ENCODE data around the gene DDR1. TPM values are rescaled to one million over a fixed set of nuclear protein-coding genes. Genes with fewer than 3 reads are reported as not detected.

The DDR1 gene
- total RNA-seq, 1 experiment from 2014 or later = 258 TPM

DNA sequence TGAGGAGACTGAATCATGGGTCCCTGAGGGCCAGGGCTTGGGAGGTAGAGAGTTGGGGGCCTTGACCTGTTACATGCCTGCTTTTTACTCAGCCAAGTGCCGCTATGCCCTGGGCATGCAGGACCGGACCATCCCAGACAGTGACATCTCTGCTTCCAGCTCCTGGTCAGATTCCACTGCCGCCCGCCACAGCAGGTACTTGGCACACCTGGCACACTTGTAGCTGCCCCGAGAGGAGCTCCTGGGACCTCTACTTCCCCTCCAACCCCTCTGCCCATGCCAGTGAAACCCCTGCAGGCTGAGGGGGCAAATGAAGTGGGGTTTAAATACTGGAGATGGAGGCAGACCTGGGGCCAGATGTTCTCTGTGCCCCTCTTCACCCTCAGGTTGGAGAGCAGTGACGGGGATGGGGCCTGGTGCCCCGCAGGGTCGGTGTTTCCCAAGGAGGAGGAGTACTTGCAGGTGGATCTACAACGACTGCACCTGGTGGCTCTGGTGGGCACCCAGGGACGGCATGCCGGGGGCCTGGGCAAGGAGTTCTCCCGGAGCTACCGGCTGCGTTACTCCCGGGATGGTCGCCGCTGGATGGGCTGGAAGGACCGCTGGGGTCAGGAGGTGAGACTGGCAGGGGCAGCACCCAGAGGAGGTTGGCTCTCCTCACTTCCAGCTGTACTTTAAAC, 4.6 kb downstream of the DDR1 start:
- H2BK5ac ChIP-seq (ENCODE audit: insufficient read length, low read length) = no peak overlapping the region
- no peaks in the 10 kb centered on the region for H4K20me1 ChIP-seq (ENCODE audit: control insufficient read depth, insufficient read depth, insufficient read length)
- peaks cover 26 to 64% (median 60%) of the 10 kb centered on the region in 3 experiments; a peak in 6 of 7 replicates for H3K36me3 Mint-ChIP-seq (ENCODE audit: insufficient read depth in 1 of 3, low read depth in 3 of 3)
- no peak overlapping the region for H2BK20ac ChIP-seq (ENCODE audit: low read depth, low read length, poor library complexity, severe bottlenecking)
- H3K79me1 ChIP-seq (ENCODE audit: insufficient read depth, low read depth, low read length, poor library complexity, severe bottlenecking) = peaks cover 7% of the 10 kb centered on the region
- no peak overlapping the region for H2BK120ac ChIP-seq (ENCODE audit: low read depth, low read length, poor library complexity, severe bottlenecking)
- H3K27ac Mint-ChIP-seq = peak overlapping the region in 1 of 3 experiments; percentile 81; a peak in 1 of 7 replicates
- no peak overlapping the region for H3K4me2 ChIP-seq (ENCODE audit: insufficient read depth, insufficient read length, low read length)
- no peak overlapping the region for H3T11ph ChIP-seq (ENCODE audit: low read length)
- no peak overlapping the region for H2AFZ ChIP-seq (ENCODE audit: low read length)
- WGBS (ENCODE audit: extremely low coverage, insufficient read length, low lambda C conversion rate) = no CpG with 5 or more reads among the region's 18 CpGs
- H2BK15ac ChIP-seq (ENCODE audit: low read depth, low read length) = no peak overlapping the region
- H3K23ac ChIP-seq (ENCODE audit: insufficient read length, low read depth, low read length) = no peak overlapping the region
- H3K27me3 ChIP-seq (ENCODE audit: insufficient read depth, low read length) = no peaks in the 10 kb centered on the region
- no peaks in the 10 kb centered on the region for H3K9me3 ChIP-seq (ENCODE audit: control insufficient read depth, low read depth, low read length)
- peaks cover 9% of the 10 kb centered on the region for H3K23me2 ChIP-seq (ENCODE audit: insufficient read length, low read depth, low read length, poor library complexity, severe bottlenecking)
- TF ChIP-seq, protein P1, sequence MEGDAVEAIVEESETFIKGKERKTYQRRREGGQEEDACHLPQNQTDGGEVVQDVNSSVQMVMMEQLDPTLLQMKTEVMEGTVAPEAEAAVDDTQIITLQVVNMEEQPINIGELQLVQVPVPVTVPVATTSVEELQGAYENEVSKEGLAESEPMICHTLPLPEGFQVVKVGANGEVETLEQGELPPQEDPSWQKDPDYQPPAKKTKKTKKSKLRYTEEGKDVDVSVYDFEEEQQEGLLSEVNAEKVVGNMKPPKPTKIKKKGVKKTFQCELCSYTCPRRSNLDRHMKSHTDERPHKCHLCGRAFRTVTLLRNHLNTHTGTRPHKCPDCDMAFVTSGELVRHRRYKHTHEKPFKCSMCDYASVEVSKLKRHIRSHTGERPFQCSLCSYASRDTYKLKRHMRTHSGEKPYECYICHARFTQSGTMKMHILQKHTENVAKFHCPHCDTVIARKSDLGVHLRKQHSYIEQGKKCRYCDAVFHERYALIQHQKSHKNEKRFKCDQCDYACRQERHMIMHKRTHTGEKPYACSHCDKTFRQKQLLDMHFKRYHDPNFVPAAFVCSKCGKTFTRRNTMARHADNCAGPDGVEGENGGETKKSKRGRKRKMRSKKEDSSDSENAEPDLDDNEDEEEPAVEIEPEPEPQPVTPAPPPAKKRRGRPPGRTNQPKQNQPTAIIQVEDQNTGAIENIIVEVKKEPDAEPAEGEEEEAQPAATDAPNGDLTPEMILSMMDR (conservative IDR thresholded peaks at IDR 0.05) = no peak
- peak; percentile 16 for DNase-seq
- H3K79me2 ChIP-seq (ENCODE audit: insufficient read depth, low read length) = peaks cover 16% of the 10 kb centered on the region; the same call in 1 of the 2 replicates
- H4K91ac ChIP-seq (ENCODE audit: insufficient read length, low read depth, low read length) = no peak overlapping the region
- peaks cover 4% of the 10 kb centered on the region; the same call in 1 of the 2 replicates for H3K4me1 ChIP-seq (ENCODE audit: insufficient read depth, low read length)
- no peak overlapping the region for H3K9ac ChIP-seq (ENCODE audit: extremely low read depth, insufficient read length, low read length)
- H3K4ac ChIP-seq (ENCODE audit: low read depth, low read length) = no peak overlapping the region
- no peak overlapping the region for H2BK12ac ChIP-seq (ENCODE audit: insufficient read length, low read depth, low read length)
- no peak overlapping the region for H3K18ac ChIP-seq (ENCODE audit: insufficient read length, low read depth, low read length)
- no peak overlapping the region for H3K56ac ChIP-seq (ENCODE audit: insufficient read length, low read depth, low read length)
- H3K4me1 Mint-ChIP-seq = peaks cover 51 to 55% of the 10 kb centered on the region in 2 experiments
- H3K9me3 Mint-ChIP-seq = no peaks in the 10 kb centered on the region
- no peak overlapping the region for H3K27ac ChIP-seq (ENCODE audit: insufficient read length, low read depth, low read length)
- no peak overlapping the region for H4K5ac ChIP-seq (ENCODE audit: insufficient read length, low read depth, low read length)
- no peak overlapping the region for H3K14ac ChIP-seq (ENCODE audit: insufficient read depth, low read length)
- H3K27me3 Mint-ChIP-seq (ENCODE audit: low read depth) = no peaks in the 10 kb centered on the region; the same call in 1 of the 2 replicates
- H2AK5ac ChIP-seq (ENCODE audit: insufficient read length, low read length) = no peak overlapping the region
- 0 out of 5 replicates have a peak overlapping the region, but pooled peaks of 1 of the 2 experiments have one; percentile 27 for H3K4me3 Mint-ChIP-seq
- no peak overlapping the region for H4K8ac ChIP-seq (replicated peaks; ENCODE audit: insufficient read length, low read depth, low read length)

Measured in H9 (cell line).